H1 (cell line): ENCODE measurements around the gene LRRK1. TPM values are rescaled to one million over a fixed set of nuclear protein-coding genes. Genes with fewer than 3 reads are reported as not detected.

ENCODE experiments used
- CTCF ChIA-PET: fragments of 300-600 bp; sonication (Branson Sonifier 250); formaldehyde crosslinking; loops from one replicate; lab custom pipeline; 2021; ENCODE audit not compliant: partially characterized antibody; lab: Charles Lee
- POLR2A ChIA-PET: fragments of 300-600 bp; sonication (Branson Sonifier 250); formaldehyde crosslinking; loops from one replicate; lab custom pipeline; 2021; ENCODE audit warnings: inconsistent platforms; ENCODE audit not compliant: partially characterized antibody; lab: Charles Lee
- DNase-seq, 2 experiments: peaks; one replicate each; pipeline versions ENCODE4 v3.0.0 to v3.0.0-alpha.2; 2010 to 2022; ENCODE audit warnings: low spot score in 2 of 2, low read depth in 1 of 2, mixed read lengths in 1 of 2
- FAIRE-seq: peaks from 2 replicates; lab custom pipeline; 2011; peaks lifted over from hg19 to GRCh38; lab: Jason Lieb, UNC
- H2AFZ ChIP-seq: 2 replicates; pipeline ENCODE4 v1.8.1; 2012; ENCODE audit warnings: low read length, inconsistent platforms
- H2AK5ac ChIP-seq: 2 replicates; pipeline ENCODE4 v1.6.1; 2013; ENCODE audit warnings: low read depth, low read length
- H2BK120ac ChIP-seq: replicated peaks from 2 replicates; pipeline ENCODE3; 2013; ENCODE audit warnings: low read depth, low read length, inconsistent platforms
- H2BK12ac ChIP-seq: 2 replicates; pipeline ENCODE4 v1.6.1; 2013; ENCODE audit warnings: low read depth, low read length
- H2BK15ac ChIP-seq: 2 replicates; pipeline ENCODE4 v1.6.1; 2013; ENCODE audit warnings: low read length
- H2BK20ac ChIP-seq: 2 replicates; pipeline ENCODE4 v1.6.1; 2013; ENCODE audit warnings: low read length
- H2BK5ac ChIP-seq: 2 replicates; pipeline ENCODE4 v1.6.1; 2013; ENCODE audit warnings: low read depth, low read length
- H3K14ac ChIP-seq: 2 replicates; pipeline ENCODE4 v1.6.1; 2013; ENCODE audit warnings: inconsistent platforms; ENCODE audit not compliant: insufficient read length
- H3K18ac ChIP-seq: 2 replicates; pipeline ENCODE4 v1.6.1; 2013; ENCODE audit warnings: low read length; ENCODE audit errors: extremely low read depth
- H3K23ac ChIP-seq: 2 replicates; pipeline ENCODE4 v1.6.1; 2013; ENCODE audit warnings: inconsistent platforms; ENCODE audit not compliant: insufficient read length
- H3K23me2 ChIP-seq: 2 replicates; pipeline ENCODE4 v1.6.1; 2013; ENCODE audit warnings: low read depth, low read length
- H3K27ac ChIP-seq: 2 replicates; pipeline ENCODE4 v1.6.1; 2011; ENCODE audit warnings: low read depth, low read length, inconsistent platforms
- H3K27me3 ChIP-seq, 4 experiments: replicated peaks in 1 of 4; 1 replicate in 1 of 4; 2 replicates in 3 of 4; pipeline versions ENCODE4 v1.6.1 to v1.8.1; 2011 to 2013; ENCODE audit warnings: low read length in 3 of 4, mild to moderate bottlenecking in 3 of 4, inconsistent platforms in 2 of 4, mixed read lengths in 2 of 4, moderate library complexity in 1 of 4; ENCODE audit not compliant: control insufficient read depth in 3 of 4, insufficient read depth in 3 of 4; ENCODE audit errors: extremely low read depth in 1 of 4
- H3K36me3 ChIP-seq, 4 experiments: 2 replicates each; pipeline versions ENCODE4 v1.6.1 to v1.8.1; 2011 to 2013; ENCODE audit warnings: mild to moderate bottlenecking in 4 of 4, low read length in 3 of 4, moderate library complexity in 2 of 4, control low read depth in 1 of 4, inconsistent platforms in 1 of 4; ENCODE audit not compliant: insufficient read depth in 4 of 4, control insufficient read depth in 2 of 4
- H3K4ac ChIP-seq: replicated peaks from 2 replicates; pipeline ENCODE3; 2013; ENCODE audit warnings: low read length, low read depth, mixed read lengths, inconsistent platforms; ENCODE audit not compliant: insufficient read length
- H3K4me1 ChIP-seq, 4 experiments: replicated peaks in 1 of 4; 1 replicate in 1 of 4; 2 replicates in 3 of 4; pipeline versions ENCODE4 v1.6.1 to v1.8.1; 2011 to 2013; ENCODE audit warnings: low read length in 3 of 4, inconsistent platforms in 2 of 4, mixed read lengths in 1 of 4; ENCODE audit not compliant: insufficient read depth in 4 of 4, control insufficient read depth in 3 of 4
- H3K4me2 ChIP-seq, 2 experiments: 2 replicates each; pipeline versions ENCODE4 v1.6.1 to v1.8.1; 2011 to 2013; ENCODE audit warnings: low read depth in 2 of 2, low read length in 2 of 2, control low read depth in 1 of 2, inconsistent platforms in 1 of 2, mild to moderate bottlenecking in 1 of 2; ENCODE audit not compliant: insufficient read depth in 1 of 2
- H3K4me3 ChIP-seq, 4 experiments: fragments of 200-600, 300-600 bp in 1 of 4; sonication (generic), shearing (Covaris generic), sonication (Bioruptor Twin) in 1 of 4; 2 replicates each; pipeline versions ENCODE4 v1.5.1 to v1.8.1; 2011 to 2016; ENCODE audit warnings: low read length in 4 of 4, low read depth in 3 of 4, control low read depth in 2 of 4, inconsistent platforms in 2 of 4, mild to moderate bottlenecking in 2 of 4, mixed read lengths in 1 of 4, moderate library complexity in 1 of 4; ENCODE audit not compliant: insufficient read depth in 2 of 4; ENCODE audit errors: extremely low read depth in 1 of 4
- H3K56ac ChIP-seq: replicated peaks from 2 replicates; pipeline ENCODE3; 2013; ENCODE audit warnings: low read depth, mild to moderate bottlenecking, mixed read lengths, low read length, inconsistent platforms; ENCODE audit not compliant: insufficient read length
- H3K79me1 ChIP-seq: 2 replicates; pipeline ENCODE4 v1.6.1; 2013; ENCODE audit warnings: low read depth, low read length, control low read depth
- H3K79me2 ChIP-seq, 2 experiments: 2 replicates each; pipeline versions ENCODE4 v1.6.1 to v1.8.1; 2012 to 2013; ENCODE audit warnings: low read length in 2 of 2, mild to moderate bottlenecking in 2 of 2, inconsistent platforms in 1 of 2; ENCODE audit not compliant: insufficient read depth in 2 of 2, control insufficient read depth in 1 of 2
- H3K9ac ChIP-seq, 4 experiments: replicated peaks in 1 of 4; 1 replicate in 1 of 4; 2 replicates in 3 of 4; pipeline versions ENCODE4 v1.6.1 to v1.8.1; 2011 to 2013; ENCODE audit warnings: low read depth in 3 of 4, low read length in 3 of 4, control low read depth in 2 of 4, mild to moderate bottlenecking in 2 of 4, moderate library complexity in 2 of 4, inconsistent platforms in 1 of 4; ENCODE audit errors: extremely low read depth in 1 of 4
- H3K9me3 ChIP-seq, 2 experiments: 2 replicates each; pipeline versions ENCODE4 v1.6.1 to v1.8.1; 2012 to 2013; ENCODE audit warnings: mild to moderate bottlenecking in 2 of 2, moderate library complexity in 2 of 2, control low read depth in 1 of 2, inconsistent platforms in 1 of 2, low read depth in 1 of 2, low read length in 1 of 2, mixed read lengths in 1 of 2; ENCODE audit not compliant: insufficient read depth in 2 of 2
- H4K20me1 ChIP-seq, 2 experiments: replicated peaks in 1 of 2; 2 replicates each; pipeline versions ENCODE3 to v1.8.1; 2011 to 2013; ENCODE audit warnings: inconsistent platforms in 2 of 2, low read length in 2 of 2, mild to moderate bottlenecking in 1 of 2; ENCODE audit not compliant: insufficient read depth in 2 of 2, control insufficient read depth in 1 of 2
- H4K5ac ChIP-seq: 2 replicates; pipeline ENCODE4 v1.6.1; 2013; ENCODE audit warnings: low read length, low read depth, mixed read lengths, inconsistent platforms; ENCODE audit not compliant: insufficient read length
- H4K8ac ChIP-seq: 2 replicates; pipeline ENCODE4 v1.8.0; 2013; ENCODE audit warnings: mild to moderate bottlenecking, moderate library complexity, low read length, inconsistent platforms; ENCODE audit not compliant: insufficient read depth; ENCODE audit errors: extremely low read depth
- H4K91ac ChIP-seq: replicated peaks from 2 replicates; pipeline ENCODE3; 2013; ENCODE audit warnings: low read length, mixed read lengths, inconsistent platforms; ENCODE audit not compliant: insufficient read length
- BCL11A ChIP-seq, 2 experiments: IDR thresholded peaks; one replicate each; pipeline ENCODE4 v1.6.1; 2011; ENCODE audit warnings: low read depth in 2 of 2, low read length in 2 of 2, mild to moderate bottlenecking in 2 of 2
- CHD1 ChIP-seq: IDR thresholded peaks from 2 replicates; pipeline ENCODE4 v1.6.1; 2012; ENCODE audit warnings: low read depth, low read length, improper control_type of control experiment
- CREB1 ChIP-seq: IDR thresholded peaks from 2 replicates; pipeline ENCODE4 v1.6.1; 2012; ENCODE audit warnings: inconsistent platforms
- HDAC6 ChIP-seq: IDR thresholded peaks from one replicate; pipeline ENCODE4 v1.7.1; 2012; ENCODE audit warnings: low read depth, mild to moderate bottlenecking, inconsistent platforms, low read length, moderate library complexity
- JUND ChIP-seq: IDR thresholded peaks from 2 replicates; pipeline ENCODE4 v1.6.1; 2011; ENCODE audit warnings: mild to moderate bottlenecking, improper control_type of control experiment, low read length
- MAFK ChIP-seq: IDR thresholded peaks from 2 replicates; pipeline ENCODE4 v1.6.1; 2012; ENCODE audit warnings: low read depth, mild to moderate bottlenecking, improper control_type of control experiment, low read length
- POLR2A ChIP-seq, 2 experiments: IDR thresholded peaks; 1 replicate in 1 of 2; 2 replicates in 1 of 2; pipeline ENCODE4 v1.6.1; 2011; ENCODE audit warnings: low read depth in 2 of 2, low read length in 2 of 2, mild to moderate bottlenecking in 2 of 2; ENCODE audit errors: control extremely low read depth in 1 of 2
- RAD21 ChIP-seq, 2 experiments: IDR thresholded peaks in 1 of 2; conservative IDR thresholded peaks in 1 of 2; 2 replicates each; pipeline ENCODE4 v1.6.1; 2011; ENCODE audit warnings: low read depth in 2 of 2, low read length in 2 of 2, improper control_type of control experiment in 1 of 2, inconsistent platforms in 1 of 2, mild to moderate bottlenecking in 1 of 2, moderate library complexity in 1 of 2
- RNF2 ChIP-seq: fragments of 200-900, 300-1000 bp; sonication (generic); IDR thresholded peaks from 2 replicates; pipeline ENCODE4 v1.7.1; 2016; ENCODE audit warnings: borderline replicate concordance, low read depth, mild to moderate bottlenecking, antibody characterized with exemption, low read length; ENCODE audit not compliant: poor library complexity, severe bottlenecking; ENCODE audit errors: missing control alignments
- SP2 ChIP-seq: IDR thresholded peaks from 2 replicates; pipeline ENCODE4 v1.6.1; 2012; ENCODE audit warnings: mild to moderate bottlenecking, low read length, inconsistent platforms
- SUZ12 ChIP-seq: fragments of 200-600 bp; sonication (generic); IDR thresholded peaks from 2 replicates; pipeline ENCODE4 v1.6.1; 2012; ENCODE audit warnings: mild to moderate bottlenecking, inconsistent platforms, low read length, moderate library complexity, mixed read lengths
- TAF7 ChIP-seq: optimal IDR thresholded peaks from 2 replicates; pipeline ENCODE3; 2011; ENCODE audit warnings: low read depth, mild to moderate bottlenecking, inconsistent platforms, low read length, moderate library complexity, borderline replicate concordance
- WGBS, 2 experiments: shearing (Covaris generic) in 1 of 2; methylation state at CpG; one replicate each; pipeline versions ENCODE4 v1.1.6 to v1.1.7; 2013 to 2015; ENCODE audit warnings: low lambda C conversion rate in 2 of 2, mixed read lengths in 2 of 2, inconsistent platforms in 1 of 2, low coverage in 1 of 2, missing lambda C conversion rate in 1 of 2; ENCODE audit not compliant: insufficient replicate concordance in 2 of 2, insufficient coverage in 1 of 2, insufficient read length in 1 of 2; ENCODE audit errors: extremely low coverage in 1 of 2, missing lambda C conversion rate in 1 of 2; 5-methylcytosine and 5-hydroxymethylcytosine counted together
- polyA plus RNA-seq, 7 experiments: library from polyadenylated mRNA; depleted of rRNA in 3 of 7; stranded (reverse) in 5 of 7; unstranded in 2 of 7; fragments of >200 nt in 5 of 7; fragments of 200-250 nt in 2 of 7; gene quantifications; 1 replicate in 5 of 7; 2 replicates in 1 of 7; 4 replicates in 1 of 7; pipeline versions ENCODE4 v1.2.1 to v1.2.3, GENCODE V29; 2011 to 2013; ENCODE audit warnings: missing spikeins in 2 of 7, mixed read lengths in 2 of 7
- total RNA-seq: library from RNA; stranded (reverse); fragmentation: NEBNext Ultra II Directional; extraction: Animal tissue kit (Norgen Biotek cat#: 25700); gene quantifications from 2 replicates; pipeline ENCODE4 v1.2.1, GENCODE V29; 2021
- TF ChIP-seq, protein P1 (sequence below): IDR thresholded peaks from 2 replicates; pipeline ENCODE4 v1.6.1; 2012; ENCODE audit warnings: inconsistent platforms

Gene LRRK1
- total and polyA plus RNA-seq, 2 of the 8 experiments (the other 6 are each of a cell fraction or from before 2014, with no cell fraction given), result 1.2 to 3.6 TPM

DNA sequence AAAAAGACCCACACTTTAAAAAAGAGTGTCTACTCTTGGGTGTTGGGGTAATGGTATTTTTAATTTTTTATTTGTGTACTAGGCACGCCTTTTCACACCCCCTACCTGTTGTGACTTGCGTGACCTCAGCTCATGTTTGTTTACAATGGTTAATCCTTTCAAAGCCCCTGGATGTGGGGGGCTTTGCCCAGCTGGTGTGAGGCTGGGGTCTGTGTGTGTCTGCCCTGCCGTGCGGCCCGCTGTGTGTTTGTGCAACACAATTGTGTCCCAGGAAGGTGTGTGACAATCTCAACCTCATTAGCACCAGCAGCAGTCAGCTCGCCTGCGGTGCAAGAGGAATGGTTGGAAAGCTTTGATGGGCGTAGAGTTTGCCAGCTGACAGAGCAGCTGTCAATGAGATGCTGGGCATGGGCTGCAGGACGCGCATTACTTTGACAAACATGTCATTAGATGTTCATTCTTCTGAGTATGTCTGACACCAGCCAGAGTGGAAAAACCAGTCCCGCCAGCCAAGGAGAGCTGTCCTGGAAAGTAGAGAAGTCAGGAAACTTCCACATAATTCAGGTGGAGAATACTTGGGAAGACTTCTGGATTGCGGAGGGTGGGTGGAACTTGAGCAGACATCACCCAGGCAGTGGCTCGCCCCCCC, 9.6 kb downstream of the LRRK1 start:
- POLR2A ChIA-PET, result no interaction called here
- CTCF ChIA-PET, result interaction anchor here (0.6 to 6.0 kb wide), 13 partner anchors 11 to 592 kb away, joined by 3 to 81 read pairs (median 3); partner anchors contain the start of gene LRRK1
- no peak overlapping the region for H3K4me3 ChIP-seq

More for the DNA sequence above, 9.6 kb downstream of the LRRK1 start:
- no peak overlapping the region for H3K9ac ChIP-seq
- no peaks in the 10 kb centered on the region for H4K20me1 ChIP-seq
- H3K79me1 ChIP-seq, result no peaks in the 10 kb centered on the region
- H2AK5ac ChIP-seq, result no peak overlapping the region
- no peak overlapping the region for H3K27ac ChIP-seq
- H4K8ac ChIP-seq, result no peak overlapping the region
- no peak overlapping the region for H2BK5ac ChIP-seq
- no peaks in the 10 kb centered on the region for H3K36me3 ChIP-seq
- H3K4me1 ChIP-seq, result peaks cover 0 to 12% (median 6%) of the 10 kb centered on the region in 4 experiments; a peak in 5 of 7 replicates
- no peak for TF ChIP-seq MAFK
- no peak for TF ChIP-seq SP2
- TF ChIP-seq HDAC6, result no peak
- no peak for TF ChIP-seq CREB1
- TF ChIP-seq CHD1, result no peak
- no peak for TF ChIP-seq POLR2A (IDR thresholded peaks at IDR 0.05; ENCODE audit: control extremely low read depth in 1 of 2, low read depth in 2 of 2, low read length in 2 of 2)
- no peak for TF ChIP-seq JUND
- TF ChIP-seq RAD21 (IDR thresholded peaks at IDR 0.05 in 1 of 2, conservative IDR thresholded peaks at IDR 0.05 in 1 of 2; ENCODE audit: low read depth in 2 of 2, low read length in 2 of 2), result no peak
- no peak for TF ChIP-seq TAF7
- TF ChIP-seq SUZ12, result no peak
- TF ChIP-seq BCL11A (IDR thresholded peaks at IDR 0.05; ENCODE audit: low read depth in 2 of 2, low read length in 2 of 2), result no peak
- TF ChIP-seq, protein P1, sequence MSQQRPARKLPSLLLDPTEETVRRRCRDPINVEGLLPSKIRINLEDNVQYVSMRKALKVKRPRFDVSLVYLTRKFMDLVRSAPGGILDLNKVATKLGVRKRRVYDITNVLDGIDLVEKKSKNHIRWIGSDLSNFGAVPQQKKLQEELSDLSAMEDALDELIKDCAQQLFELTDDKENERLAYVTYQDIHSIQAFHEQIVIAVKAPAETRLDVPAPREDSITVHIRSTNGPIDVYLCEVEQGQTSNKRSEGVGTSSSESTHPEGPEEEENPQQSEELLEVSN, result no peak
- no peak for TF ChIP-seq RNF2
- TF ChIP-seq, all 59 proteins: peak for 0
- Histone ChIP-seq H2BK20ac (no peak overlapping the region), H3K4ac (no peak overlapping the region), H2BK12ac (no peak overlapping the region), H3K23ac (no peak overlapping the region), H2BK120ac (no peak overlapping the region), H3K23me2 (no peaks in the 10 kb centered on the region), H3K9me3 (no peaks in the 10 kb centered on the region), H3K56ac (no peak overlapping the region), H3K79me2 (no peaks in the 10 kb centered on the region), H3K27me3 (peaks cover 0 to 1% (median 0%) of the 10 kb centered on the region in 4 experiments; a peak in 2 of 7 replicates), H4K5ac (no peak overlapping the region), H3K4me2 (no peak overlapping the region), H2BK15ac (no peak overlapping the region; the same call in 1 of the 2 replicates), H3K18ac (no peak overlapping the region), H2AFZ (no peak overlapping the region), H3K14ac (no peak overlapping the region), H4K91ac (no peak overlapping the region)
- FAIRE-seq (no peak), DNase-seq (no peak)
- 94% methylated on average over 13 of the region's 13 CpGs; no CpG with 5 or more reads in 1 of the 2 experiments for WGBS, 2 experiments
